HL-60/S4 treated with phorbol 12-myristate 13-acetate at 8.2 ng/mL for 4 days and 3 days (cell line): ENCODE measurements around the gene HCFC1.
"Not testable (repeated sequence)": the region's sequence is repeated elsewhere in the genome, so short reads cannot be mapped to it uniquely, and the experiment has no call there.

Experiments
- in situ Hi-C: fragments of 300-500 bp; cut with MboI; formaldehyde crosslinking; loops from 2 replicates; pipeline ENCODE4 v1.15.0; 2022; ENCODE audit warnings: low sequenced_read_pairs

Gene HCFC1

DNA sequence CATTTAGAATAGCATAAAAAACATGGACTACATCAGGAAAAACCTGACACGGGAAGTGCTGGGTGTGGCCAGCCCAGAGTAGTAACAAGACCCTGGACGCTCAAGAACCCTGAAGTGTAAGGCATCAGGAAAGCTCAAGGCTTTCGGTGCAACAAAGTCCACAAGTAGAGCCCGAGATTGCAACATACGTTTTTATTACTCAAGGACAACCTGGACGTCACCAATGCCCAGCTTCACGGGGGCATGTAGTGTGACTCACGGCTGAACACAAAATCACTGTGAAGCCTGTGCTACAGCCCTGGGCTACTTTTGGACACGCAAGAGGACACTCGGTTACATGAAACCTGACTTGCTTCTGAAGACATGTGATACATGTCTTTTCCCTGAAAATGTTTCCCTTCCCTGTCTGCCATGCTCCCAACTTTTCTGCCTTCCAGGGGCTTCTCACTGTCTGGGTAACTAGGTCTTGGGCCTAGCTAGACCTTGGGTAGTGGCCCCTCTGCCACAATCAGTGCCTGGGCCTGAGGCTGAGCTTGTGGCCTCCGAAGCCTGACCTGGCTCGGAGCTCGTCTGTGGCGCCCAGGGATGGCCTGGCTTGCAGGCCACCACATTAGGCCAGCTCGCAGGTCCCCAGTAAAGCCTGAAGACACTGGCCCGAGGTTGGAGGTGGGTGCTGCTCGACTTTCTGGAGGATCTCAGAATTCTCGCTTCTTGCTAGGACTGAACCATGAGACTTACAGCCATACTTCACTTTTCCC is 38.9 kb upstream of the HCFC1 start:
- in situ Hi-C loops, result no loop called here

DNA sequence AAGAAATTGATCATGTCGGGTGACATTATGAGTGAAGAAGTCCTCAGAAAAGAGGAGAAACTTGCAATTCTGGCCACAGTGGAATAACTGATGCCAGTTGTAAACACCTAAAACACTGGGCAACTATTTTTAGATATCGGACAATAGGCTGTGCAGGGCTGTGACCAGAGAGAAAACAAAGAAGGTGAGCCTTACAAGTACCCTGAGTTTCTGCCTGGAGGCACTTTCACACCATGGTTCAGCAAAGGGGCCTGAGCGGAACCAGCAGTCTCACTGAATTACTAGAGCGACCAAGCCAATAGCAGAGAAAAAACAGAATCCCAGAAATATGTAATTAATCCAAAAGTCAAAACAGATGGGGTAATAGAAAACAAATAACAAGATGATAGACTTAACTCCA is 36.9 kb upstream of the HCFC1 start:
- in situ Hi-C loops, result no loop called here

DNA sequence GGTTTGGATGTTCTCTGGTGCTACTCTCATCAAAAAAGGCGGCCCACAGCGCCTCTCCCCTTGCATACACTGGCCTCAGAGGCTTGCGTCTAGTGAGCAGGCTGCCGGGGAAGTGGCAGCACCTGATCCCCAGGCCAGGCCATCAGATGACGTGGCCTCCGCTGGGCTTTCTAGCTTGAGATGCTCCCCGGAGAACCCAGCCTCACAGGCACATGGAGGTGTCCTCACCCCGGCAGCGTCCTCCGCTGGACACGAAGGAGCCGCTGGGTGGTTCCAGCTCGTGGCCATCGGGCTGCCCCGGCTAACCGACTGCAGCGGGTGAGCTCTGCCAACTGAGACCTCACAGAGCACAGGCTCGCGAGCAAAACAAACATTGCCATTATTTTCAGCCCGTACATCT is 35.3 kb upstream of the HCFC1 start:
- in situ Hi-C loops, result no loop called here

DNA sequence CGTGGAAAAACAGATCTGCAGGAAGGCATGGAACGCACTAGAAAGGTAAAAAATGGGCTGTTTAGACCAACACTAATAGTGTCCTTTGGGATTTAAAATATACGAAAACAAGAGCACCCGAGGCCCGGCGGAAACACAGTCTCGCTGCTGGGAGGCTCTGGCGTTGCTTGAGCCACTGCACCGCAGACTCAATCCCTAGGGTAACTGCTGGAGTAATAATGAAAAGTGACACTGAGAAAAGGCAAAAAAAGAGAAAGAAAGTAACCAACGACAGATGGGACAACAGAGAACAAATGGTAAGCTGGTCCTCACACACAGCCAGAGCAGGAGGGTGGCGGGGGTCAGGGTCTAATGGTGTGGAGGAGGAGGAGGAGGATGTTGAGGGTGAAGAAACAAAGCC is 32.7 kb upstream of the HCFC1 start:
- in situ Hi-C loops, result no loop called here

DNA sequence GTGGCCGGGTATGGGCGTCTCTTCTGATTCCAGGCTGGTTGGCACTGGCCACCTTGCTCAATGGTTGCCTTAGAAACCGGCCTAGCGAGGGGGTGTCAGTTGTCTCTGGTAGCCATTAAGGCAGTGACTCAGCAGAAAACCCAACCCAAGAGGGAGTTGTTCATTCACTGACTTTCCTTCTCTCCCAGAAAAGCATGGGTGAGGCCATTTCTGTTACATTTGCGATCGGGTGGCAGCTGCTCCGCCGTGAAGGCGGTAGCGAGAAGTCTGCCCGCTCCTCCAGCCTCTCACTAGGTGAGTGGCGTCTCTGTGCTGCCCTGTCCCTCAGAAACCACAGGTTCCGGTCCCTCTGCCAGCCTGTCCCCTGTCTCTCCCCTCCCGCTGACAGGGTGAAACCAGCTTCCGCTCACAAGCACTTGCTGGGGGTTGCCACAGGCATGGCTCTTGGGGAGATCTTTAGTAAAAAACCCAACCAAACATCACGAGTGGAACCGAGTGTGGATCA is 30.6 kb upstream of the HCFC1 start:
- in situ Hi-C loops, result no loop called here

DNA sequence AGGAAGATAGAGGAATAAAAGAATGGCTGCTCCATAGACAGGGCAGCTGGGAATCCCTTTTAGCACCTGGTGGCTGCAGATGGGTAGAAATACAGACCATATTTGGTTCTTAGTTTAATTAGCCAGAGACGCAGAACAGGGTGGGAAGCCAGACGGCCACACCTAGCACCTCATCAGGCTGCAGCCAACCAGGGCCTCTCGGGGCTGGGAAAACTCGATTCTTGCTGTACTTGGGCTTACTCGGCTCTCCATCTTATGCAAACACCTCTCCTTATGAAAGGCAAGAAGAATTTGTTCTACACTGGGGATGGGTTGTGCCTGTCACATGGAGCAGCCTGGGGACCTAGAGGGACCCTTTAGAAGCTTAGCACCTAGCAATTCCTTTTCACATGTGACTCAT is 28.4 kb upstream of the HCFC1 start:
- in situ Hi-C loops, result no loop called here

DNA sequence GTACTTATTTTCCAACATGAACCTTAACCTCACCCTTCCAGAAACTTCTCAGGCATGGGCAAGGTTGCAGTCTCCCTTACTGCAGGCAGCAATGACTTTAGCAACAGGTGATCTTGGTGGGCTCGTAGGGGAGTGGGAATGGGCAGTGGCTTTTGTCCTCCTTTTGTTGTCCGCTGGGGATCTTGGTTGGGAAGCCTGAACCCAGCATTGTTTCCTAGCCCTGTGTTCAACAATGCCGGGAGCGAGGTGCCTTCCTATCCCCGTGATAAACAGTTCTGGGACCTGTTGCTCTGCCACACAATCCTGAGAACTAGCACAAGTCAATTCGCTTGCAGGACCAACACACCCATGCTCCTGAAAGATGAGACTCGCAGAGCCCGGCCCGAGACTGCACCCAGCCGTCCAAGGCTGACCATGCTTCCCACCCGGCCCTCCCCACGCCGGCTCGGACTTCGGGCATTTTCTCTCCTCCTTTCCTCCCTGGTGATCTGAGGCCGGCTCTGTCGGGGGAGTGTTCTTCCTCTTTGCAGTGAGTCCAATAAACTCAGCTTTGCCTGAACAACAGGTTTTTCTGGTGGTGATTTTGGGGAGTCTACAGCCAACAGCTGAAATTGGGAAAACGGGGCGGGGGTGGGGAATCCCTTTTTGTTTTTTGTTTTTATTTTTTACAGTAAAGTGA is 27.9 kb upstream of the HCFC1 start:
- in situ Hi-C loops, result no loop called here

DNA sequence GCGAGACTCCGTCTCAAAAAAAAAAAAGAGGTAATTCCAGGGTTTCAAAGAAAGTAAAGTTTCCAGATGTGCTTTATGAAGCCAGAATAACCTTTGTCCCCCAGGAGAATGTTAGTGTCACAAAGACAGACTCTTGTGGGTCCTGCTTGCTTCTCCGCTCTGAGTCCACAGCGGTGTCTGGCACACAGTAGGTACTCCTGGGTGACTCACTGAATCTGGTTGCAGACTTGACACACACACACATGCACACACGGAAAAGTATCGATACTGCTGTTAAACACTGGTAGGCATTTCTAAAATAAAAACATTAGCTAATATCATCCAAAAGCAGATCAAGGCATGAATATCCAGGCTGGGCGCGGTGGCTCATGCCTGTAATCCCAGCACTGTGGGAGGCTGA is 23.9 kb upstream of the HCFC1 start:
- in situ Hi-C loops, result no loop called here

DNA sequence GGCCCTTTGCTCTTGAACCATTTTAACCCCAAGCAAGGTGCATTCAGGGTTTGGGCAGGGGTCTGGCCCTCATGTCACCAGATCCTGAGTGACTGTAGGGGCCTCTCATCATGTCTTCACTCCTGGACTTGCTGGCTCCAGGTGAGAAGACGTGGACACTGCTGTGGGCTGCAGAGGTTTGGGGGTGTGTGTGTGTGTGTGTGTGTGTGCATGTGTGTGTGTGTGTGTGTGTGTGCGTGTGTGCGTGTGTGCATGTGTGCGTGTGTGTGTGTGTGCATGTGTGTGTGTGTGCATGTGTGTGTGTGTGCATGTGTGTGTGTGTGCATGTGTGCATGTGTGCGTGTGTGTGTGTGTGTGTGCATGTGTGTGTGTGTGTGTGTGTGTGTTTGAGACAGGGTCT is 22.8 kb upstream of the HCFC1 start:
- in situ Hi-C loops, result not testable (repeated sequence)

DNA sequence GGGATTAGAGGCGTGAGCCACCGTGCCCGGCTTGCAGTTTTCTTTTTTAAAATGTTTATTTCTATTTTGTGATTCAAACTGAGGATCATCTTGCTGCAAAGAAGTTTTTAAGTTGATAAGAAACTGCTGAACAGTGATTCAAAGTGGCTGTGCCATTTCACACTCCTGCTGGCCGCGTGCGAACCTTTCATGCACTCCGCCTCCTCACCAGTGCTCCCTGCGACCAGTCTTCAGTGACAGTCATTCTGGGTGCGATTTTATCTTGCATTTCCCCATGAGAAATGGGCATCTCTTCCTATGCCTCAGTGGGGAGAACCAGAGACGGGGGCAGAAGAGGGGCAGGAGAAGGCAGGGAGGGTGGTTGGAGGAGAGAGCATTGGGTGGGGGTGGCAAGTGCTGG is 22.4 kb upstream of the HCFC1 start:
- in situ Hi-C loops, result no loop called here

DNA sequence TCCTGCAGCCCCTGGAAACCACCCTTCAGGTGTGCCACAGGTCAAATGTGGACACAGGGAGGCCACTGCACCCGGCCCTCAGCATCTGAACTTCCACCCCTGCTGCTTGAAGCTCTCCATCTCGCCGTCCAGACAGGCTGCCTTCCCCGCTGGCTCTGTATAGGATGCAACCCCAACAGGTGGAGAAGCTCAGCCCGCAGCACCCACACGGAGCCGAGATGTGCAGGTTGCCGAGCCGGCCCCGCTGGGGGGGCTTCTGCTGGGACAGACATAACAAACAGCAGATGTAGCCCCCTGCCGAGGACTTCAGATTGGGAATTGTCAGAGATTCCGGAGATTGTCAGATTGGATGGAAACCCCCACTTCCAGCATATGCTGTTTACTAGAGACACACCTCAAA is 21.5 kb upstream of the HCFC1 start:
- in situ Hi-C loops, result no loop called here

DNA sequence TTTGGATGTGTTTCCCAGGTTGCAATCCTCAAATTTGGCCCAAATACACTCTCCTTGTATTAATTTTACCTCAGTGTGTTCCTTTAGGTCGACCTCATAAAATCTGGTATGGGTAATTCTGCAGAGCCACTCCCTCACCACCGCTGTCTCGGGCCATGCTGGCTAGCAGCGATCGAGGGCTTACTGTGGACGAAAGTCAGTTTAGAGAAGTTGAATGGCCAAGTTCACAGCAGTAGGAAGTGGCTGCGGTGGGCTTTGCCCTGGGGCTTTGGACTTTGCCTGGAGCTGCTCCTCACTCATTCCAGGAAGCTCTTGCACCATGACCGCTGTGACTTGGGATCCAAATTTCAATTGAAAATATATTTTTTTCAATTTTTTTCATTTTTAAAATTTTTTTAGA is 20.6 kb upstream of the HCFC1 start:
- in situ Hi-C loops, result no loop called here

DNA sequence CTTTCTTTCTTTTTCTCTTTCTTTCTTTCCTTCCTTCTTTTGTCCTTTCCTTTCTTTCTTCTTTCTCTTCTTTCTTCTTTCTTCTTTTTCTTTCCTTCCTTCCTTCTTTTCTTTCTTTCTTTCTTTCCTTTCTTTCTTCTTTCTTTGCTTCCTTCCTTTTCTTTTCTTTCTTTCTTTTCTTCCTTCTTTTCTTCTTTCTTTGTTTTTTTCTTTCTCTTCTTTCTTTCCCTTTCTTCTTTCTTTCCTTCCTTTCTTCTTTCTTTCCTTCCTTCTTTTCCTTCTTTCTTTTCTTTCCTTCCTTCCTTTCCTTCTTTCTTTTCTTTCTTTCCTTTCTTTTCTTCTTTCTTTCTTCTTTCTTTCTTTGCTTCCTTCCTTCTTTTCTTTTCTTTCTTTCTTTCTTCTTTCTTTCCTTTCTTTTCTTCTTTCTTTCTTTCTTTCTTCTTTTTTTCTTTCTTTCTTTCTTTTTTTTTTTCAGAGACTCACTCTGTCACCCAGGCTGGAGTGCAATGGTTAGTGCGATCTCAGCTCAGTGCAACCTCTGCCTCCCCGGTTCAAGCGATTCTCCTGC is 19.5 kb upstream of the HCFC1 start:
- in situ Hi-C loops, result no loop called here

DNA sequence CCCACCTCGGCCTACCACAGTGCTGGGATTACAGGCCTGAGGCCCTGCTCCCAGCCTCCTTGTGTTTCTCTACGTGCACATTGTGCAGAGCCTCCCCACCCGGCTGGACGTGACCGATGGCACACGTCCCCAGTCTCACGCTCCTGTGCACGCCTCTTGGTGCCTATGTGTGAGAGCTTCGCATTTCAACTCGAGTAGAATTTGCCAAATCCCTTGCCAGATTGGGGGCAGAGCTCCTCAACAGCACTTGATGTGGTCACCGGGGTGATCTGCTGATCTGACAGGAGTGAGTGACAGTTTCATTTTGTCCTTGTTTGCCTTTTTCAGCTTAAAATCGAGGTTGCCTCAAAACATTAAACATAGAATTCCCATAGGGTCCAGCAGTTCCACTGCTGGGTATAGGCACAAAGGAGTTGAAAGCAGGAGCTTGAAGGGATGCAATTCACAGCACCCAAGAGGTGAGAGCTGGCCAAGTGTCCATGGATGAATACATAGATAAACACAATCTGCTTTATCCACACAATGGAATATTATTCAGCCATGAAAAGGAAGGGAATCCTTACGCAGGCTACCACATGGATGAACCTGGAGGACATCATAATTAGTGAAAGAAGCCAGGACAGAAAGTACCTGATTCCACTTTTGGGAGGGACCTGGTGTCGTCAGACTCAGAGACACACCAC is 18.5 kb upstream of the HCFC1 start:
- in situ Hi-C loops, result no loop called here

DNA sequence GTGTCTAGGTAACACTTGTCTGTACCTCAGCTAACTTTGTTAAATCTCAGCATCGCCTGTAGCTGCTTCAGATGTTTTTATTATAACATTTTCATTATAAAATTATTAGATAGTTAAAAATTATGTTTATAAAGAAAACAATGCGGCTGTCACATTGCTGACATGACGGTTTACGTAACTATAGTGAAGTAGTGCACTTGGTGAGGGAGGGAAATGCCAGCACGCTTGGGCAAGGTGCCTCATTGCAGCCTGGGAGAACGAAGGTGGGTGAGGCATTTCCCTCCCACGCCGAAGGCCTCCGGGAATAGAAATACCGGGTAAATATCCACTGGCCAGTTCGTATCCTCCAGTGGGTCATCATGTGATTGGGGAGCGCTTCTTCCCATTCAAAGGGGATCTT is 16.9 kb upstream of the HCFC1 start:
- in situ Hi-C loops, result no loop called here

DNA sequence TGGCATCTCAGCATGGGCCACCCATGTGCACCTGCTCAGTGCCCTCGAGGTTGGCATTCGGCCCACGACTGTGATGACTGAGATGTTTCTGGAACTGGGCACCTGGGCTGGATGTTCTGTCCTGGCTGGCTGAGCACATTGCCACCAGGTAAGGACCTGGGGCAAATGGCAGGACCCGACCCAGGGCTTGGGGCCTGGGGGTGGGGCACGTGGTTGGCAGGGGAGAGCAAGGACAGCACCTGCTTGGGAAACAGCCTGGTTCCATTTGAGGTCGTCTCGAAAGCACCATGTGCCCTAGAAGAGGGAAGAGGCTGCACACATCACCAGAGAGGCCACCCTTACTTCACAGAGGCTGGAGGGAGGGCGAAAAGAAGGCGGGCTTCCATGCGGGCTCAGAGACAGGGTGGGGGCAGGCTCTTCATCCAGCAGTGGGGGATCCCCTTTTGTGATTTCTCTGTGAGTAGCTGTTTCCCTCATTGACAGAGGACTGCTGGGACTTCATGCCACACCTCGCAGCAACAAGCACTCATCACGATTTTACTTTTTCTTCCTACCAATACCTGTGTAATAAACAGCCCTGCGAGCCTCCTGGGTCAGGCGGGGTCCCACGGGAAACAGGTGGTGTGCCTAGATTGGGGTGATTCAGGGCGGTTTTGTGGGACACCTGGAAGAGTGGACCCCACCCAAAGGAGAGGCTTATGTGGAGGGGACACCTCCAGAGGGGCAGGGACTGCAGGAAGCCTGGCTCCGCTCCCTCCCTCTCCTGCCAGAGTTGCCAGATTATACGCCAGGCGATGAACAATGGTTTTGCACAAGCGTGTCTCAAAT is 12.9 kb upstream of the HCFC1 start:
- in situ Hi-C loops, result no loop called here

DNA sequence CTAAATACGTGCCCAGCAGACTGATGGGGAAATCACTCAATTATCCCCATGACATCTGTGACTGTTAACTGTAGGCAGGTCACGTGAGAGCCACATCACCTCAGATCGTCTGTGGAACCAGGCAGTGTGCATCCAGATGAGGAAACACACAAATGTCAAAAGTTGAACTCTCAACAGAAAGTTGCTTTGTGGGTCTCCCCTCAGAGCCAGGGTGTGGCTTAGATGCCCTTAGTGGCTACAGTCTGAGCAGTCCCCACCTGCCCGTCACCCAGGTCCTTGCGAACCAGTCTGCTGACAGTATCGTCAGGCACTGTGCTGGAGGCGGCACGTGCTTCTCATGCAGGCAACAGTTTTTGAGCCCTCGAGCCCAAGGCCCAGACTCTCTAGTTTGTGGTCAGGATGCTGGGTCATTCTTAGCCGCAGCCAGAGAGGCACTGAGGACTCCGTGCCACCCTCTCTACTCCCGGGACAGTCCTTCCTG is 11.7 kb upstream of the HCFC1 start:
- in situ Hi-C loops, result no loop called here

DNA sequence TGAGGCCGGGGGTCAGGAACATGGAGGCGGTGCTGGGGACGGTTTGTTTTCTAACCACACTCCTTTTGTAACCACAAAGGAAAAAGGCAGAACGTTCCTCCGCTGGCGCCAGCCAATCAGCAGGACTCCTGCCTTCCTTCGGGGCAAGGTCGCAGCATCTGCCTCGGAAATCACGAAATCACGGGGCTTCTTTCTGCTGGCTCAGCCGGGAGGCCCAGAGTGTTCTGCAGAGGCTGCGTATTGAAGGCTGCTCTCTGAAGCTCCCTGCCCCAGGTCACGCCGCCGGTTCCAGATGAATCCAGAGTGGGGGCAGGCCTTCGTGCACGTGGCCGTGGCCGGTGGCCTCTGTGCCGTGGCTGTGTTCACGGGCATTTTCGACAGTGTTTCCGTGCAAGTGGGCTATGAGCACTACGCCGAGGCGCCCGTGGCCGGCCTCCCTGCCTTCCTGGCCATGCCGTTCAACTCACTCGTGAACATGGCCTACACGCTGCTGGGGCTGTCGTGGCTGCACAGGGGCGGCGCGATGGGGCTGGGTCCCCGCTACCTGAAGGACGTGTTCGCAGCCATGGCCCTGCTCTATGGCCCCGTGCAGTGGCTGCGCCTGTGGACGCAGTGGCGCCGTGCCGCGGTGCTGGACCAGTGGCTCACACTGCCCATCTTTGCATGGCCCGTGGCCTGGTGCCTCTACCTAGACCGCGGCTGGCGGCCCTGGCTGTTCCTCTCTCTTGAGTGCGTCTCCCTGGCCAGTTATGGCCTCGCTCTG is 10.3 kb upstream of the HCFC1 start:
- in situ Hi-C loops, result no loop called here

DNA sequence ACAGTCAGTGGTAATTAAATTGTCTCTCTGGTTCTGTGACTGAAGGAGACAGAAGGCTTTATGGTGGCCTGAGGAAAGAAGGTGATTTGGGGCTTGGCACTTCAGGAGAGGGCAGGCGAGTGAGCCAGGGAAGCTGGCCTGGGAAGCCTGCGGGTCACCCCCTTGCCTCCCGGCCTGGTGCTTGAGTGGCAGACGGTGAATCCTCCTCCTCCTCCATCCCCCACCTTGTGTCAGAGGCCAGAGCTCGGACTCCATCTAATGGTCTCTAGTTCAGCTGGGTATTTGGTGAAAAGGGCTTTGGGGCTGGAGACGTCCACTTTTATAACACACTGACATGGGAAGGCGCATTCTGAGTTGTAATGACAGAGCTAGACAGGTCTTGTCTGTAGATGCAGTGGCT is 9.6 kb upstream of the HCFC1 start:
- in situ Hi-C loops, result no loop called here

DNA sequence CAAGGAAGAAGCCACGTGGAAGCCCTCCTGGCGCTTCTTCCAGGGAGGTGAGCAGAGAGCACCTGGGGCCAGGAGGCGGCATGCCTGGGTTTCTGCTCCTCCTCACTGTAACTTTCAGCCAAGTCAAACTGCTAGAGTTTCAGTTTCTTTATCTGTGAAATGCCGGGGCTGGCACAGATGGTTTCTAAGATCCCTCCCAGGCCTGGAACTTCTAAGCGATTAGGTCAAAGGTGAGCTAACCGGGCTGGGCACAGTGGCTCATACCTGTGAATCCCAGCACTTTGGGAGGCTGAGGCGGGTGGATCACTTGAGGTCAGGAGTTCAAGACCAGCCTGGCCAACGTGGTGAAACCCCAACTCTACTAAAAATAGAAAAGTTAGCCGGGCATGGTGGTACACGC is 8.8 kb upstream of the HCFC1 start:
- in situ Hi-C loops, result not testable (repeated sequence)
